Mesenchymal stem cell (in vitro differentiated cells and primary cell): ENCODE results near the gene UBAP2.
A peak's percentile ranks its signal among the peaks of the same experiment; 100 is the strongest.

Source experiments
- DNase-seq: peaks from one replicate; pipeline ENCODE4 v3.0.0-alpha.2; 2013
- H2AFZ ChIP-seq: one replicate; pipeline ENCODE4 v1.6.1; 2013; ENCODE audit warnings: low read depth, mild to moderate bottlenecking, control low read depth, inconsistent platforms, low read length, moderate library complexity
- H2AK5ac ChIP-seq: 2 replicates; pipeline ENCODE4 v1.6.1; 2013; ENCODE audit warnings: low read length, moderate library complexity, mild to moderate bottlenecking, inconsistent platforms; ENCODE audit not compliant: severe bottlenecking
- H2BK120ac ChIP-seq: one replicate; pipeline ENCODE4 v1.6.1; 2013; ENCODE audit warnings: low read depth, mild to moderate bottlenecking, inconsistent platforms, low read length, moderate library complexity
- H2BK12ac ChIP-seq, 2 experiments: one replicate each; pipeline ENCODE4 v1.6.1; 2013; ENCODE audit warnings: inconsistent platforms in 2 of 2, low read length in 2 of 2, mild to moderate bottlenecking in 2 of 2, moderate library complexity in 2 of 2, control low read depth in 1 of 2
- H2BK15ac ChIP-seq: one replicate; pipeline ENCODE4 v1.6.1; 2013; ENCODE audit warnings: mild to moderate bottlenecking, low read depth, inconsistent platforms; ENCODE audit not compliant: poor library complexity, severe bottlenecking
- H2BK5ac ChIP-seq: 2 replicates; pipeline ENCODE4 v1.6.1; 2013; ENCODE audit warnings: low read depth, mild to moderate bottlenecking, low read length, control low read depth, inconsistent platforms; ENCODE audit not compliant: poor library complexity, severe bottlenecking
- H3K14ac ChIP-seq, 2 experiments: one replicate each; pipeline ENCODE4 v1.6.1; 2013; ENCODE audit warnings: inconsistent platforms in 2 of 2, low read length in 2 of 2, control low read depth in 1 of 2, mild to moderate bottlenecking in 1 of 2, moderate library complexity in 1 of 2
- H3K18ac ChIP-seq, 2 experiments: one replicate each; pipeline ENCODE4 v1.6.1; 2013; ENCODE audit warnings: inconsistent platforms in 2 of 2, low read length in 2 of 2, control low read depth in 1 of 2, low read depth in 1 of 2, mild to moderate bottlenecking in 1 of 2
- H3K23ac ChIP-seq, 2 experiments: one replicate each; pipeline ENCODE4 v1.6.1; 2013; ENCODE audit warnings: inconsistent platforms in 2 of 2, low read length in 2 of 2, mild to moderate bottlenecking in 2 of 2, moderate library complexity in 2 of 2, control low read depth in 1 of 2
- H3K27ac ChIP-seq: 2 replicates; pipeline ENCODE4 v1.5.1; 2013; ENCODE audit warnings: mild to moderate bottlenecking, moderate library complexity, low read length, control low read depth, inconsistent platforms; ENCODE audit not compliant: poor library complexity, severe bottlenecking
- H3K27me3 ChIP-seq, 2 experiments: 2 replicates each; pipeline versions ENCODE4 v1.6.1 to v1.7.0; 2013; ENCODE audit warnings: low read length in 2 of 2, mild to moderate bottlenecking in 2 of 2, moderate library complexity in 2 of 2, control low read depth in 1 of 2, inconsistent platforms in 1 of 2; ENCODE audit not compliant: control insufficient read depth in 1 of 2, insufficient read depth in 1 of 2
- H3K36me3 ChIP-seq, 2 experiments: 2 replicates each; pipeline versions ENCODE4 v1.6.1 to v1.7.0; 2013; ENCODE audit warnings: low read length in 2 of 2, control low read depth in 1 of 2, inconsistent platforms in 1 of 2, low read depth in 1 of 2, mild to moderate bottlenecking in 1 of 2; ENCODE audit not compliant: insufficient read depth in 2 of 2, control insufficient read depth in 1 of 2
- H3K4ac ChIP-seq, 2 experiments: one replicate each; pipeline ENCODE4 v1.6.1; 2013; ENCODE audit warnings: inconsistent platforms in 2 of 2, low read length in 2 of 2, mild to moderate bottlenecking in 2 of 2, moderate library complexity in 2 of 2, control low read depth in 1 of 2, low read depth in 1 of 2
- H3K4me1 ChIP-seq: 2 replicates; pipeline ENCODE4 v1.6.1; 2013; ENCODE audit warnings: low read depth, low read length, control low read depth; ENCODE audit not compliant: control insufficient read depth, insufficient read depth
- H3K4me2 ChIP-seq: 2 replicates; pipeline ENCODE4 v1.6.1; 2013; ENCODE audit warnings: low read length, mild to moderate bottlenecking, inconsistent platforms; ENCODE audit not compliant: poor library complexity, severe bottlenecking
- H3K4me3 ChIP-seq, 2 experiments: 2 replicates each; pipeline versions ENCODE4 v1.5.1 to v1.7.0; 2013; ENCODE audit warnings: low read length in 2 of 2, mild to moderate bottlenecking in 2 of 2, control low read depth in 1 of 2, low read depth in 1 of 2; ENCODE audit not compliant: insufficient read depth in 1 of 2
- H3K79me1 ChIP-seq: replicated peaks from 2 replicates; pipeline ENCODE4 v1.6.1; 2013; ENCODE audit warnings: mild to moderate bottlenecking, control low read depth, low read length, inconsistent platforms; ENCODE audit not compliant: poor library complexity, severe bottlenecking
- H3K9ac ChIP-seq: 2 replicates; pipeline ENCODE4 v1.7.0; 2013; ENCODE audit warnings: mild to moderate bottlenecking, low read length, moderate library complexity
- H3K9me3 ChIP-seq: 2 replicates; pipeline ENCODE4 v1.7.0; 2013; ENCODE audit warnings: mild to moderate bottlenecking, low read length; ENCODE audit not compliant: control insufficient read depth
- H4K8ac ChIP-seq: one replicate; pipeline ENCODE4 v1.6.1; 2013; ENCODE audit warnings: inconsistent platforms, mild to moderate bottlenecking, low read length, moderate library complexity
- H4K91ac ChIP-seq: one replicate; pipeline ENCODE4 v1.6.1; 2013; ENCODE audit warnings: mild to moderate bottlenecking, low read length, inconsistent platforms
- WGBS: methylation state at CpG from one replicate; pipeline ENCODE4 v1.1.7; 2013; ENCODE audit warnings: mixed read lengths; 5-methylcytosine and 5-hydroxymethylcytosine counted together

Gene UBAP2

GRCh38 chr9:34059954-34060353, 11.3 kb upstream of the UBAP2 start:
- Histone ChIP-seq H4K8ac (no peak overlapping the region), H2AFZ (no peak overlapping the region), H3K79me1 (no peaks in the 10 kb centered on the region), H3K4ac (no peak overlapping the region), H3K27ac (no peak overlapping the region), H4K91ac (no peak overlapping the region), H2BK5ac (no peak overlapping the region), H3K14ac (no peak overlapping the region), H3K23ac (no peak overlapping the region), H3K9me3 (no peaks in the 10 kb centered on the region), H2AK5ac (no peak overlapping the region), H3K4me3 (no peak overlapping the region), H3K36me3 (no peaks in the 10 kb centered on the region), H2BK15ac (no peak overlapping the region), H3K18ac (no peak overlapping the region), H3K9ac (no peak overlapping the region), H3K27me3 (no peaks in the 10 kb centered on the region), H2BK120ac (no peak overlapping the region), H3K4me1 (no peaks in the 10 kb centered on the region), H2BK12ac (no peak overlapping the region), H3K4me2 (no peak overlapping the region)
- WGBS: 80% methylated on average over 1 of the region's 3 CpGs
- no peak for DNase-seq

- no peak overlapping the region for H2AFZ ChIP-seq
- no peak overlapping the region for H2BK5ac ChIP-seq
- H4K91ac ChIP-seq: no peak overlapping the region
- no peak for DNase-seq
- no peak overlapping the region for H3K9ac ChIP-seq
- H2AK5ac ChIP-seq: no peak overlapping the region
- H3K27me3 ChIP-seq: no peaks in the 10 kb centered on the region
- H3K23ac ChIP-seq: no peak overlapping the region
- H3K4me2 ChIP-seq: no peak overlapping the region
- no peak overlapping the region for H3K4me3 ChIP-seq
- no peak overlapping the region for H3K14ac ChIP-seq
- H4K8ac ChIP-seq: no peak overlapping the region
- H2BK15ac ChIP-seq: no peak overlapping the region
- H2BK12ac ChIP-seq: no peak overlapping the region
- no peaks in the 10 kb centered on the region for H3K36me3 ChIP-seq
- H3K18ac ChIP-seq: no peak overlapping the region
- H3K79me1 ChIP-seq: no peaks in the 10 kb centered on the region
- WGBS: 92% methylated on average over 3 of the region's 3 CpGs
- H2BK120ac ChIP-seq: no peak overlapping the region
- H3K4me1 ChIP-seq: no peaks in the 10 kb centered on the region
- H3K9me3 ChIP-seq: no peaks in the 10 kb centered on the region
- no peak overlapping the region for H3K27ac ChIP-seq
- no peak overlapping the region for H3K4ac ChIP-seq
Observed at GRCh38 chr9:34059281-34059680, 10.6 kb upstream of the UBAP2 start.

- Histone ChIP-seq H2BK5ac (no peak overlapping the region), H2AFZ (peak overlapping the region; percentile 18), H4K8ac (peak overlapping the region; percentile 81), H3K23ac (no peak overlapping the region), H2BK15ac (no peak overlapping the region), H3K4me1 (peaks cover 6% of the 10 kb centered on the region), H3K14ac (no peak overlapping the region), H3K79me1 (peaks cover 3% of the 10 kb centered on the region), H2BK12ac (no peak overlapping the region), H3K18ac (no peak overlapping the region), H3K9me3 (no peaks in the 10 kb centered on the region), H3K4ac (peak overlapping the region in 1 of 2 experiments; percentile 40), H3K4me2 (peak overlapping the region; percentile 78), H2BK120ac (no peak overlapping the region), H3K27ac (no peak overlapping the region), H4K91ac (peak overlapping the region; percentile 66), H3K27me3 (no peaks in the 10 kb centered on the region), H3K36me3 (no peaks in the 10 kb centered on the region), H2AK5ac (no peak overlapping the region), H3K9ac (peak overlapping the region; percentile 94), H3K4me3 (peak overlapping the region; percentile 94 to 96)
- 56% methylated on average over 13 of the region's 18 CpGs for WGBS
- DNase-seq: no peak
Observed at GRCh38 chr9:34049630-34050384, 1.1 kb upstream of the UBAP2 start.

GRCh38 chr9:34047864-34048726, 592 bp downstream of the UBAP2 start:
- Histone ChIP-seq H3K4ac (peak overlapping the region in 1 of 2 experiments; percentile 95), H3K23ac (peak overlapping the region in 1 of 2 experiments; percentile 23), H3K9ac (peak overlapping the region; percentile 94), H3K79me1 (peaks cover 3% of the 10 kb centered on the region), H4K8ac (peak overlapping the region; percentile 29), H3K36me3 (peaks cover 6 to 9% of the 10 kb centered on the region in 2 experiments), H2AFZ (peak overlapping the region; percentile 78), H4K91ac (peak overlapping the region; percentile 14), H3K4me1 (peaks cover 6% of the 10 kb centered on the region), H3K27me3 (no peaks in the 10 kb centered on the region), H3K4me3 (peak overlapping the region; percentile 94 to 96), H3K18ac (peak overlapping the region in 1 of 2 experiments; percentile 99), H2AK5ac (peak overlapping the region; percentile 69), H2BK12ac (peak overlapping the region in 1 of 2 experiments; percentile 15), H3K14ac (peak overlapping the region in 1 of 2 experiments; percentile 97), H3K27ac (peak overlapping the region; percentile 84), H2BK15ac (no peak overlapping the region), H3K9me3 (no peaks in the 10 kb centered on the region), H2BK120ac (no peak overlapping the region), H2BK5ac (peak overlapping the region; percentile 61), H3K4me2 (peak overlapping the region; percentile 58)
- DNase-seq: no peak
- 2% methylated on average over 25 of the region's 29 CpGs for whole genome bisulfite sequencing
